HCT116 (cell line): Measurements from ENCODE around the gene RXFP1. TPM values are rescaled to one million over a fixed set of nuclear protein-coding genes. Genes with fewer than 3 reads are reported as not detected.

ENCODE experiments used
- total RNA-seq: library from RNA; stranded (reverse); gene quantifications from one replicate; pipeline ENCODE4 v1.2.1, GENCODE V29; 2021; ENCODE audit not compliant: unreplicated experiment

The RXFP1 gene
- total RNA-seq, 1 experiment from 2014 or later = not detected

Other genes starting within 250 kb of the RXFP1 start
- 16.3 TPM for gene C4orf46, start 150.0 kb downstream of the RXFP1 start, total RNA-seq
- 22.2 TPM for gene ETFDH, start 150.4 kb downstream of the RXFP1 start, total RNA-seq
- 48.2 TPM for gene PPID, start 201.5 kb downstream of the RXFP1 start, total RNA-seq
- gene FNIP2, start 247.1 kb downstream of the RXFP1 start, total RNA-seq = 4.8 TPM